H9 (cell line): ENCODE data around the gene COL9A2. TPM values are rescaled to one million over a fixed set of nuclear protein-coding genes. Genes with fewer than 3 reads are reported as not detected.

Source experiments
- DNase-seq: peaks from one replicate; pipeline ENCODE4 v3.0.0-alpha.2; 2017
- H2AFZ ChIP-seq: one replicate; pipeline ENCODE4 v1.6.1; 2013; ENCODE audit warnings: mild to moderate bottlenecking, low read length, control low read depth, moderate library complexity
- H2AK5ac ChIP-seq: 2 replicates; pipeline ENCODE4 v1.6.1; 2013; ENCODE audit warnings: low read length, control low read depth, mixed read lengths; ENCODE audit not compliant: insufficient read length
- H2BK120ac ChIP-seq: one replicate; pipeline ENCODE4 v1.6.1; 2013; ENCODE audit warnings: low read depth, mild to moderate bottlenecking, low read length, control low read depth, inconsistent platforms; ENCODE audit not compliant: poor library complexity, severe bottlenecking
- H2BK12ac ChIP-seq: 2 replicates; pipeline ENCODE4 v1.6.1; 2013; ENCODE audit warnings: low read length, control low read depth, mixed read lengths, low read depth; ENCODE audit not compliant: insufficient read length
- H2BK15ac ChIP-seq: 2 replicates; pipeline ENCODE4 v1.6.1; 2013; ENCODE audit warnings: low read depth, low read length, control low read depth
- H2BK20ac ChIP-seq: one replicate; pipeline ENCODE4 v1.6.1; 2013; ENCODE audit warnings: low read depth, mild to moderate bottlenecking, low read length, control low read depth, inconsistent platforms; ENCODE audit not compliant: poor library complexity, severe bottlenecking
- H2BK5ac ChIP-seq: 2 replicates; pipeline ENCODE4 v1.6.1; 2013; ENCODE audit warnings: low read length, control low read depth, mixed read lengths; ENCODE audit not compliant: insufficient read length
- H3K14ac ChIP-seq: 2 replicates; pipeline ENCODE4 v1.6.1; 2013; ENCODE audit warnings: low read length, control low read depth; ENCODE audit not compliant: insufficient read depth
- H3K18ac ChIP-seq: 2 replicates; pipeline ENCODE4 v1.6.1; 2013; ENCODE audit warnings: low read depth, mild to moderate bottlenecking, mixed read lengths, low read length, control low read depth; ENCODE audit not compliant: insufficient read length
- H3K23ac ChIP-seq: 2 replicates; pipeline ENCODE4 v1.6.1; 2013; ENCODE audit warnings: low read length, control low read depth, mixed read lengths, low read depth; ENCODE audit not compliant: insufficient read length
- H3K23me2 ChIP-seq: 2 replicates; pipeline ENCODE4 v1.6.1; 2013; ENCODE audit warnings: low read depth, mild to moderate bottlenecking, mixed read lengths, low read length, control low read depth; ENCODE audit not compliant: insufficient read length, poor library complexity, severe bottlenecking
- H3K27ac ChIP-seq: 2 replicates; pipeline ENCODE4 v1.5.1; 2013; ENCODE audit warnings: low read length, control low read depth, mixed read lengths, low read depth; ENCODE audit not compliant: insufficient read length
- H3K27me3 ChIP-seq: 2 replicates; pipeline ENCODE4 v1.6.1; 2013; ENCODE audit warnings: low read length, control low read depth, inconsistent platforms; ENCODE audit not compliant: insufficient read depth
- H3K4ac ChIP-seq: 2 replicates; pipeline ENCODE4 v1.6.1; 2013; ENCODE audit warnings: low read depth, mild to moderate bottlenecking, control low read depth, inconsistent platforms, low read length, moderate library complexity
- H3K4me1 ChIP-seq: 2 replicates; pipeline ENCODE4 v1.6.1; 2013; ENCODE audit warnings: low read length, control low read depth, inconsistent platforms; ENCODE audit not compliant: insufficient read depth
- H3K4me2 ChIP-seq: 2 replicates; pipeline ENCODE4 v1.6.1; 2013; ENCODE audit warnings: low read length, control low read depth, mixed read lengths; ENCODE audit not compliant: insufficient read length, insufficient read depth
- H3K56ac ChIP-seq: 2 replicates; pipeline ENCODE4 v1.6.1; 2013; ENCODE audit warnings: low read depth, mild to moderate bottlenecking, mixed read lengths, low read length, control low read depth; ENCODE audit not compliant: insufficient read length
- H3K79me1 ChIP-seq: 2 replicates; pipeline ENCODE4 v1.6.1; 2013; ENCODE audit warnings: low read depth, mild to moderate bottlenecking, moderate library complexity, low read length, control low read depth, inconsistent platforms; ENCODE audit not compliant: insufficient read depth, poor library complexity, severe bottlenecking
- H3K79me2 ChIP-seq: 2 replicates; pipeline ENCODE4 v1.6.1; 2013; ENCODE audit warnings: low read length, control low read depth, inconsistent platforms; ENCODE audit not compliant: insufficient read depth
- H3K9ac ChIP-seq: 2 replicates; pipeline ENCODE4 v1.6.1; 2013; ENCODE audit warnings: low read length, control low read depth, mixed read lengths; ENCODE audit not compliant: insufficient read length; ENCODE audit errors: extremely low read depth
- H3K9me3 ChIP-seq: one replicate; pipeline ENCODE4 v1.6.1; 2013; ENCODE audit warnings: low read depth, low read length, inconsistent platforms; ENCODE audit not compliant: control insufficient read depth
- H3T11ph ChIP-seq: one replicate; pipeline ENCODE4 v1.6.1; 2013; ENCODE audit warnings: mild to moderate bottlenecking, low read length, control low read depth, inconsistent platforms
- H4K20me1 ChIP-seq: one replicate; pipeline ENCODE4 v1.6.1; 2013; ENCODE audit not compliant: control insufficient read depth, insufficient read length, insufficient read depth
- H4K5ac ChIP-seq: 2 replicates; pipeline ENCODE4 v1.6.1; 2013; ENCODE audit warnings: low read depth, mild to moderate bottlenecking, mixed read lengths, low read length, control low read depth; ENCODE audit not compliant: insufficient read length
- H4K8ac ChIP-seq: replicated peaks from 2 replicates; pipeline ENCODE4 v1.6.1; 2013; ENCODE audit warnings: low read length, control low read depth, mixed read lengths, low read depth; ENCODE audit not compliant: insufficient read length
- H4K91ac ChIP-seq: 2 replicates; pipeline ENCODE4 v1.6.1; 2013; ENCODE audit warnings: low read depth, mild to moderate bottlenecking, moderate library complexity, mixed read lengths, low read length, control low read depth; ENCODE audit not compliant: insufficient read length
- H3K27ac Mint-ChIP-seq, 3 experiments: 2 replicates in 2 of 3; 3 replicates in 1 of 3; pipeline ENCODE4 v1.8.0; 2020 to 2021; ENCODE audit warnings: mixed read lengths in 3 of 3, mild to moderate bottlenecking in 1 of 3, moderate library complexity in 1 of 3
- H3K27me3 Mint-ChIP-seq: 2 replicates; pipeline ENCODE4 v1.8.0; 2021; ENCODE audit warnings: low read depth, mild to moderate bottlenecking, moderate library complexity, mixed read lengths
- H3K36me3 Mint-ChIP-seq, 3 experiments: 2 replicates in 2 of 3; 3 replicates in 1 of 3; pipeline ENCODE4 v1.8.0; 2020 to 2021; ENCODE audit warnings: low read depth in 3 of 3, mixed read lengths in 3 of 3; ENCODE audit not compliant: insufficient read depth in 1 of 3
- H3K4me1 Mint-ChIP-seq, 2 experiments: 2 replicates each; pipeline ENCODE4 v1.8.0; 2020; ENCODE audit warnings: mixed read lengths in 2 of 2
- H3K4me3 Mint-ChIP-seq, 2 experiments: 2 replicates in 1 of 2; 3 replicates in 1 of 2; pipeline ENCODE4 v1.8.0; 2020 to 2021; ENCODE audit warnings: mild to moderate bottlenecking in 2 of 2, mixed read lengths in 2 of 2, moderate library complexity in 1 of 2
- H3K9me3 Mint-ChIP-seq, 2 experiments: 2 replicates in 1 of 2; 3 replicates in 1 of 2; pipeline ENCODE4 v1.8.0; 2020; ENCODE audit warnings: mild to moderate bottlenecking in 2 of 2, mixed read lengths in 2 of 2, moderate library complexity in 1 of 2
- CTCF ChIP-seq: fragments of 200-600 bp; sonication (generic); conservative IDR thresholded peaks from 3 replicates; pipeline ENCODE4 v1.8.0; 2021; ENCODE audit warnings: antibody characterized with exemption, mild to moderate bottlenecking
- WGBS: extraction: QIAGEN DNeasy Blood & Tissue Kit; methylation state at CpG from one replicate; pipeline ENCODE4 v1.1.7; 2013; ENCODE audit warnings: missing lambda C conversion rate, low lambda C conversion rate, mixed read lengths; ENCODE audit not compliant: insufficient read length; ENCODE audit errors: extremely low coverage; 5-methylcytosine and 5-hydroxymethylcytosine counted together
- total RNA-seq: library from RNA; stranded (reverse); gene quantifications from 2 replicates; pipeline ENCODE4 v1.2.1, GENCODE V29; 2021

COL9A2 gene
- total RNA-seq, 1 experiment from 2014 or later, result 4.5 TPM

- no peaks in the 10 kb centered on the region; a peak in 1 of 5 replicates for H3K9me3 Mint-ChIP-seq
- H3K36me3 Mint-ChIP-seq, result peaks cover 6 to 46% (median 20%) of the 10 kb centered on the region in 3 experiments; a peak in 6 of 7 replicates
- no peaks in the 10 kb centered on the region for H3K23me2 ChIP-seq
- no peak overlapping the region for H3K27ac ChIP-seq
- no peak overlapping the region for H3K27ac Mint-ChIP-seq
- no peak overlapping the region for H2BK20ac ChIP-seq
- H2BK120ac ChIP-seq, result no peak overlapping the region
- H3K9me3 ChIP-seq, result no peaks in the 10 kb centered on the region
- H3K56ac ChIP-seq, result no peak overlapping the region
- H3K14ac ChIP-seq, result no peak overlapping the region
- H3K4me1 ChIP-seq, result no peaks in the 10 kb centered on the region
- H3K27me3 Mint-ChIP-seq, result no peaks in the 10 kb centered on the region
- H4K5ac ChIP-seq, result no peak overlapping the region
- no CpG with 5 or more reads among the region's 2 CpGs for WGBS
- no peak overlapping the region for H4K91ac ChIP-seq
- no peaks in the 10 kb centered on the region for H3K79me2 ChIP-seq
- H3K4me3 Mint-ChIP-seq, result no peak overlapping the region
- H2AFZ ChIP-seq, result no peak overlapping the region
- H3K9ac ChIP-seq, result no peak overlapping the region
- TF ChIP-seq CTCF, result no peak
- no peak overlapping the region for H2BK12ac ChIP-seq
- DNase-seq, result no peak
- H4K20me1 ChIP-seq, result no peaks in the 10 kb centered on the region
- H3K27me3 ChIP-seq, result no peaks in the 10 kb centered on the region
- H3K4me1 Mint-ChIP-seq, result no peaks in the 10 kb centered on the region
- no peak overlapping the region for H2BK5ac ChIP-seq
- no peak overlapping the region for H4K8ac ChIP-seq
- H3K23ac ChIP-seq, result no peak overlapping the region
- H3T11ph ChIP-seq, result no peak overlapping the region
- H2AK5ac ChIP-seq, result no peak overlapping the region
- no peak overlapping the region for H3K18ac ChIP-seq
- H3K4ac ChIP-seq, result no peak overlapping the region
- H3K4me2 ChIP-seq, result no peak overlapping the region
- no peak overlapping the region for H2BK15ac ChIP-seq
- no peaks in the 10 kb centered on the region for H3K79me1 ChIP-seq
Observed at GRCh38 chr1:40281853-40282252, 35.2 kb downstream of the COL9A2 start.
